Loucy (cell line): ENCODE measurements around the gene LMTK3.

Experiments
- H2AFZ ChIP-seq: fragments of 200-600 bp; sonication (generic); 2 replicates; pipeline ENCODE4 v1.6.0; 2016; ENCODE audit warnings: antibody characterized with exemption, mild to moderate bottlenecking, low read length, moderate library complexity
- H3F3A ChIP-seq: fragments of 200-600 bp; 2 replicates; pipeline ENCODE4 v1.6.0; 2016; ENCODE audit warnings: antibody characterized with exemption, low read depth, mild to moderate bottlenecking
- H3K27me3 ChIP-seq: fragments of 200-600 bp; sonication (generic); 2 replicates; pipeline ENCODE4 v1.6.1; 2014; ENCODE audit warnings: low read length, mild to moderate bottlenecking; ENCODE audit not compliant: insufficient read depth, poor library complexity, severe bottlenecking
- H3K36me3 ChIP-seq: fragments of 200-600 bp; sonication (generic); 2 replicates; pipeline ENCODE4 v1.6.1; 2016; ENCODE audit warnings: low read length; ENCODE audit not compliant: insufficient read depth
- H3K4me1 ChIP-seq: fragments of 200-600 bp; sonication (generic); 2 replicates; pipeline ENCODE4 v1.5.1; 2014; ENCODE audit warnings: low read length, mild to moderate bottlenecking; ENCODE audit not compliant: insufficient read depth, poor library complexity, severe bottlenecking
- H3K4me2 ChIP-seq: fragments of 200-600 bp; sonication (generic); 2 replicates; pipeline ENCODE4 v1.6.0; 2014; ENCODE audit warnings: antibody characterized with exemption, low read length, low read depth, mild to moderate bottlenecking; ENCODE audit not compliant: poor library complexity, severe bottlenecking
- H3K4me3 ChIP-seq: fragments of 200-600 bp; sonication (generic); 2 replicates; pipeline ENCODE4 v1.5.1; 2014; ENCODE audit warnings: low read length, mild to moderate bottlenecking, mixed read lengths; ENCODE audit not compliant: poor library complexity, severe bottlenecking
- H3K79me2 ChIP-seq: fragments of 200-600 bp; sonication (generic); 2 replicates; pipeline ENCODE4 v1.6.1; 2014; ENCODE audit warnings: low read length; ENCODE audit not compliant: insufficient read depth
- H3K9ac ChIP-seq: fragments of 200-600 bp; sonication (generic); 2 replicates; pipeline ENCODE4 v1.6.0; 2014; ENCODE audit warnings: mild to moderate bottlenecking, low read depth, low read length, moderate library complexity; ENCODE audit not compliant: poor library complexity, severe bottlenecking
- H3K9me2 ChIP-seq: fragments of 200-600 bp; sonication (generic); replicated peaks from 2 replicates; pipeline ENCODE4 v1.6.1; 2016; ENCODE audit warnings: low read depth, low read length, mixed read lengths
- H3K9me3 ChIP-seq: fragments of 200-600 bp; sonication (generic); 2 replicates; pipeline ENCODE4 v1.6.1; 2014; ENCODE audit warnings: mild to moderate bottlenecking, antibody characterized with exemption, low read length, low read depth; ENCODE audit not compliant: insufficient read depth
- H4K20me1 ChIP-seq: fragments of 200-600 bp; sonication (generic); 2 replicates; pipeline ENCODE4 v1.6.0; 2014; ENCODE audit warnings: antibody characterized with exemption, low read length, mild to moderate bottlenecking; ENCODE audit not compliant: insufficient read depth, poor library complexity, severe bottlenecking
- EZH2phosphoT487 ChIP-seq: fragments of 200-600 bp; IDR thresholded peaks from 2 replicates; pipeline ENCODE4 v1.6.1; 2018; ENCODE audit warnings: antibody characterized with exemption, mild to moderate bottlenecking, moderate library complexity, borderline replicate concordance
- TF ChIP-seq, protein P1 (sequence below): fragments of 200-600 bp; sonication (generic); conservative IDR thresholded peaks from 2 replicates; pipeline ENCODE4 v1.5.1; 2014; ENCODE audit warnings: mild to moderate bottlenecking, antibody characterized with exemption, low read length

LMTK3 gene

GRCh38 chr19:48492925-48493717 lies 18.5 kb downstream of the LMTK3 start:
- Histone ChIP-seq H4K20me1 (no peaks in the 10 kb centered on the region), H3F3A (no peaks in the 10 kb centered on the region), H2AFZ (no peak overlapping the region), H3K4me1 (peaks cover 18% of the 10 kb centered on the region), H3K9me3 (no peaks in the 10 kb centered on the region), H3K4me2 (no peak overlapping the region), H3K36me3 (no peaks in the 10 kb centered on the region), H3K79me2 (no peaks in the 10 kb centered on the region), H3K27me3 (no peaks in the 10 kb centered on the region), H3K9ac (no peak overlapping the region), H3K9me2 (no peaks in the 10 kb centered on the region), H3K4me3 (no peak overlapping the region)
- TF ChIP-seq, protein P1, sequence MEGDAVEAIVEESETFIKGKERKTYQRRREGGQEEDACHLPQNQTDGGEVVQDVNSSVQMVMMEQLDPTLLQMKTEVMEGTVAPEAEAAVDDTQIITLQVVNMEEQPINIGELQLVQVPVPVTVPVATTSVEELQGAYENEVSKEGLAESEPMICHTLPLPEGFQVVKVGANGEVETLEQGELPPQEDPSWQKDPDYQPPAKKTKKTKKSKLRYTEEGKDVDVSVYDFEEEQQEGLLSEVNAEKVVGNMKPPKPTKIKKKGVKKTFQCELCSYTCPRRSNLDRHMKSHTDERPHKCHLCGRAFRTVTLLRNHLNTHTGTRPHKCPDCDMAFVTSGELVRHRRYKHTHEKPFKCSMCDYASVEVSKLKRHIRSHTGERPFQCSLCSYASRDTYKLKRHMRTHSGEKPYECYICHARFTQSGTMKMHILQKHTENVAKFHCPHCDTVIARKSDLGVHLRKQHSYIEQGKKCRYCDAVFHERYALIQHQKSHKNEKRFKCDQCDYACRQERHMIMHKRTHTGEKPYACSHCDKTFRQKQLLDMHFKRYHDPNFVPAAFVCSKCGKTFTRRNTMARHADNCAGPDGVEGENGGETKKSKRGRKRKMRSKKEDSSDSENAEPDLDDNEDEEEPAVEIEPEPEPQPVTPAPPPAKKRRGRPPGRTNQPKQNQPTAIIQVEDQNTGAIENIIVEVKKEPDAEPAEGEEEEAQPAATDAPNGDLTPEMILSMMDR: no peak
- no peak for TF ChIP-seq EZH2phosphoT487

DNA sequence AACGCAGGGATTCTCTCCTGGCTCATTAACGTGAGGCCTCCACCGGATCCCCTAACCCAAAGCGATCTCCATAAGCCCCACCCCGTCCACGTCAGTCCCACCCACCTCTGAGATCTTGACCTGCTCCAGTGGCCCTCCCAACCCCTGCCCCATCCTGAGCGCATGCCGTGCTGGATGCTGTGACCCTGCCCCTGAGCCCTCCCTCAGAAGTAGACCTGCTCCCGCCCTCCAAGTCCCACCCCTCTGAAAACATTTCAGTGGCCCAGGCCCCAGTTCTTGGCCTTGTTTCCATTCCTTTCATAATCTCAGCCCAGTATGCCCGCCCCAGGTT lies 19.9 kb downstream of the LMTK3 start:
- peaks cover 18% of the 10 kb centered on the region for H3K4me1 ChIP-seq
- H3K27me3 ChIP-seq: no peaks in the 10 kb centered on the region
- H3K9me2 ChIP-seq: no peaks in the 10 kb centered on the region
- H2AFZ ChIP-seq: no peak overlapping the region
- no peaks in the 10 kb centered on the region for H3K79me2 ChIP-seq
- H3K9ac ChIP-seq: no peak overlapping the region
- no peaks in the 10 kb centered on the region for H3F3A ChIP-seq
- no peak for TF ChIP-seq EZH2phosphoT487
- TF ChIP-seq, protein P1: no peak
- H3K36me3 ChIP-seq: no peaks in the 10 kb centered on the region
- H4K20me1 ChIP-seq: no peaks in the 10 kb centered on the region
- no peaks in the 10 kb centered on the region for H3K9me3 ChIP-seq
- H3K4me2 ChIP-seq: peak overlapping the region; percentile 66
- no peak overlapping the region for H3K4me3 ChIP-seq

- Histone ChIP-seq H3K79me2 (no peaks in the 10 kb centered on the region), H3K27me3 (no peaks in the 10 kb centered on the region), H3K9me2 (no peaks in the 10 kb centered on the region), H3K9ac (no peak overlapping the region), H3K9me3 (no peaks in the 10 kb centered on the region), H3K4me1 (peaks cover 18% of the 10 kb centered on the region), H3K4me2 (peak overlapping the region; percentile 66), H3F3A (no peaks in the 10 kb centered on the region), H3K36me3 (no peaks in the 10 kb centered on the region), H3K4me3 (peak overlapping the region; percentile 43), H4K20me1 (no peaks in the 10 kb centered on the region), H2AFZ (no peak overlapping the region)
- TF ChIP-seq, protein P1: no peak
- no peak for TF ChIP-seq EZH2phosphoT487
These were observed 20.4 kb downstream of the LMTK3 start for GRCh38 chr19:48490981-48491792.
